K562 (cell line): Measurements from ENCODE around the gene PARD3. TPM values are rescaled to one million over a fixed set of nuclear protein-coding genes. Genes with fewer than 3 reads are reported as not detected.

Source experiments
- ARHGAP35 ChIP-seq: fragments of 450-650 bp; IDR thresholded peaks from 2 replicates; pipeline ENCODE4 v1.6.1; 2018; ENCODE audit not compliant: partially characterized antibody
- GTF2F1 ChIP-seq: IDR thresholded peaks from 2 replicates; pipeline ENCODE4 v1.6.1; 2011; ENCODE audit warnings: low read depth, low read length, improper control_type of control experiment
- HMG20B ChIP-seq: fragments of 250-450 bp; sonication (Bioruptor Pico); IDR thresholded peaks from 2 replicates; pipeline ENCODE4 v1.5.0; 2021; ENCODE audit warnings: mild to moderate bottlenecking
- NCOA6 ChIP-seq: fragments of 450-650 bp; IDR thresholded peaks from 2 replicates; pipeline ENCODE4 v1.6.1; 2017; ENCODE audit warnings: mild to moderate bottlenecking
- REST ChIP-seq, 2 experiments: fragments of 450-650 bp; formaldehyde crosslinking in 1 of 2; IDR thresholded peaks; 2 replicates each; pipeline versions ENCODE4 v1.4.0 to v1.6.1; 2014 to 2020; ENCODE audit warnings: mild to moderate bottlenecking in 2 of 2, borderline replicate concordance in 1 of 2, low read depth in 1 of 2
- SREBF1 ChIP-seq: fragments of 150-350 bp; IDR thresholded peaks from 2 replicates; pipeline ENCODE4 v1.6.1; 2014; ENCODE audit warnings: antibody characterized with exemption, low read depth, low read length, borderline replicate concordance
- U2AF1 ChIP-seq: fragments of 200-400 bp; formaldehyde crosslinking; optimal IDR thresholded peaks from 2 replicates; pipeline ENCODE3; 2017; ENCODE audit warnings: mild to moderate bottlenecking, low read depth, low read length, moderate library complexity
- ZNF318 ChIP-seq, 2 experiments: fragments of 450-650 bp; IDR thresholded peaks; 2 replicates each; pipeline ENCODE4 v1.6.1; 2016; ENCODE audit warnings: mild to moderate bottlenecking in 2 of 2, borderline replicate concordance in 1 of 2, low read depth in 1 of 2, moderate library complexity in 1 of 2
- ZNF589 ChIP-seq: fragments of 200-800 bp; sonication (Bioruptor generic); IDR thresholded peaks from 2 replicates; pipeline ENCODE4 v1.6.1; 2016; ENCODE audit warnings: low read depth, missing genetic modification characterization, missing compliant biosample characterization
- ZNF785 ChIP-seq: fragments of 250-450 bp; sonication (Bioruptor Pico); IDR thresholded peaks from 2 replicates; pipeline ENCODE4 v1.4.0; 2020; ENCODE audit warnings: mild to moderate bottlenecking
- polyA plus RNA-seq, 8 experiments: library from polyadenylated mRNA; depleted of rRNA in 4 of 8; stranded (reverse) in 5 of 8; unstranded in 3 of 8; fragments of >200 nt; fragmentation: Nextera tagmentation in 2 of 8; fragmentation: Illumina TruSeq in 1 of 8; extraction: Ambion mirVana in 2 of 8; extraction: Trizol in 1 of 8; gene quantifications; 2 replicates each; pipeline versions ENCODE4 v1.2.1 to v1.2.3, GENCODE V29; 2011 to 2014; ENCODE audit warnings: inconsistent platforms in 1 of 8, missing spikeins in 1 of 8
- total RNA-seq, 7 experiments: library from RNA; depleted of rRNA in 6 of 7; stranded (reverse); fragments of >200 nt in 6 of 7; fragmentation: Illumina TruSeq in 2 of 7; extraction: Trizol in 2 of 7; gene quantifications; 2 replicates each; pipeline versions ENCODE4 v1.2.1 to v1.2.3, GENCODE V29; 2011 to 2021; ENCODE audit warnings: low replicate concordance in 1 of 7

Gene PARD3
- total and polyA plus RNA-seq, 9 of the 15 experiments (the other 6 are each of a cell fraction or from before 2014, with no cell fraction given): 2.7 to 11.7 (median 7.7) TPM

- TF ChIP-seq ZNF589 (no peak), ARHGAP35 (no peak), GTF2F1 (no peak), REST (IDR thresholded peaks at IDR 0.05; ENCODE audit: borderline replicate concordance) (peak; percentile 9; the same call in 1 of the 2 replicates), REST (CRISPR knock-in tag; IDR thresholded peaks at IDR 0.05; ENCODE audit: low read depth) (no peak), ZNF318 (IDR thresholded peaks at IDR 0.05; ENCODE audit: borderline replicate concordance in 1 of 2, low read depth in 1 of 2) (no peak), HMG20B (CRISPR knock-in tag) (no peak), NCOA6 (no peak), SREBF1 (no peak), U2AF1 (no peak), ZNF785 (CRISPR knock-in tag) (no peak)
Measured at GRCh38 chr10:34655286-34656170, 159.6 kb downstream of the PARD3 start (continued).
